Left ventricle myocardium superior (tissue), 1 donor: ENCODE data around the gene GLOD5. TPM values are rescaled to one million over a fixed set of nuclear protein-coding genes. Genes with fewer than 3 reads are reported as not detected.
"Not testable (repeated sequence)": the region's sequence is repeated elsewhere in the genome, so short reads cannot be mapped to it uniquely, and the experiment has no call there.

Experiments
- ATAC-seq: fragments of 200-7000 bp; cut with Tn5 transposase; one replicate; pipeline ENCODE4 v1.9.1; 2020; ENCODE audit warnings: mild to moderate bottlenecking, moderate library complexity
- DNase-seq: peaks from one replicate; pipeline ENCODE4 v3.0.0-alpha.2; 2020
- intact Hi-C: fragments of 100-400 bp; cut with micrococcal nuclease; formaldehyde crosslinking; loops from one replicate; pipeline ENCODE4 v1.11.0; 2022
- total RNA-seq: library from RNA; stranded (reverse); fragmentation: NEBNext Ultra II Directional; extraction: Animal tissue kit (Norgen Biotek cat#: 25700); gene quantifications from one replicate; pipeline ENCODE4 v1.2.1, GENCODE V29; 2021
- donor health status: DM: no; HTN: yes; CAD: no; lungs with severe emphysema.

The GLOD5 gene
- total RNA-seq, 1 donor from 2014 or later = not detected

GRCh38 chrX:48818098-48818497 is 56.6 kb downstream of the GLOD5 start:
- no peak for ATAC-seq
- no peak for DNase-seq
- intact Hi-C loops = no loop called here

DNA sequence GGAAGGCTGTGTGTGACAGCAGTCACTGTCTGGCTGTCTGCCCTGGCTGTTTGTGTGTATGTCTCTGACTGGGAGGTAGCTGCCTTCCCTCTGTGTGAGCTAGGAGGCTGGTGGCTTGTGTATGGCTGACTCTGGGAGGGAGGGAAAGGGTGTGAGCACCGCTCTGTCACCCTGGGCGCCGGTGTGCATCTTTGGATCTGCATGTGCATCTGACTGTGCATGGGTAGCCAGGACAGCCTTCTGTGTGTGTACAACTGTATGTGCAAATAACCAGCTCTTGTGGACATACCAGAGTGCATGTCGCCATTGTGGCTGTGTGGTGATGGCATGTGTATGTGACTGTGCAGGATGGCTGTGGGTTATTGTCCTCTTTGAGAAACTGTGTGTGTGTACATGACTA is 57.3 kb downstream of the GLOD5 start:
- no peak for DNase-seq
- intact Hi-C loops = no loop called here
- no peak for ATAC-seq

- DNase-seq, intact Hi-C loops, ATAC-seq: not testable (repeated sequence)
These were observed 57.8 kb downstream of the GLOD5 start for GRCh38 chrX:48819394-48819793.

- intact Hi-C loops = no loop called here
- no peak for ATAC-seq
- DNase-seq = no peak
These were observed 61.5 kb downstream of the GLOD5 start for GRCh38 chrX:48823053-48823452.

Other genes starting within 250 kb of the GLOD5 start
- 55.4 TPM for gene EBP, start 239.9 kb upstream of the GLOD5 start, total RNA-seq
- 15.4 TPM for gene TBC1D25, start 222.0 kb upstream of the GLOD5 start, total RNA-seq
- 103 TPM for gene RBM3, start 187.3 kb upstream of the GLOD5 start, total RNA-seq
- gene WDR13, start 164.3 kb upstream of the GLOD5 start, total RNA-seq = 164 TPM
- 2.6 TPM for gene WAS, start 77.9 kb upstream of the GLOD5 start, total RNA-seq
- 2.4 TPM for gene SUV39H1, start 65.0 kb upstream of the GLOD5 start, total RNA-seq
- not detected for gene GATA1, start 24.8 kb downstream of the GLOD5 start, total RNA-seq
- gene HDAC6, start 40.3 kb downstream of the GLOD5 start, total RNA-seq = 44.4 TPM
- not detected for gene ERAS, start 64.8 kb downstream of the GLOD5 start, total RNA-seq
- 0.32 TPM for gene PCSK1N, start 73.9 kb downstream of the GLOD5 start, total RNA-seq
- 77.9 TPM for gene TIMM17B, start 136.0 kb downstream of the GLOD5 start, total RNA-seq
- 64.5 TPM for gene PQBP1, start 136.2 kb downstream of the GLOD5 start, total RNA-seq
- gene SLC35A2, start 149.9 kb downstream of the GLOD5 start, total RNA-seq = 15.7 TPM
- gene PIM2, start 157.3 kb downstream of the GLOD5 start, total RNA-seq = 3.9 TPM
- gene OTUD5, start 195.9 kb downstream of the GLOD5 start, total RNA-seq = 18.9 TPM
- gene KCND1, start 210.1 kb downstream of the GLOD5 start, total RNA-seq = 0.47 TPM
- 18.1 TPM for gene GRIPAP1, start 240.5 kb downstream of the GLOD5 start, total RNA-seq